Heart left ventricle (tissue), 13 donors: Measurements from ENCODE around the gene THRAP3.
A peak's percentile ranks its signal among the peaks of the same experiment; 100 is the strongest.

Source experiments
- POLR2A ChIP-seq, 2 donors: fragments of 450-650 bp; IDR thresholded peaks; one replicate each; pipeline ENCODE4 v1.6.1; 2017; ENCODE audit warnings: antibody characterized with exemption in 2 of 2, mild to moderate bottlenecking in 2 of 2, moderate library complexity in 2 of 2
- TF ChIP-seq, protein P1 (sequence below), 12 donors: fragments of 200-600 bp; sonication (generic) in 4 of 12; IDR thresholded peaks; one replicate each; pipeline versions ENCODE4 v1.5.0 to v1.8.0; 2018 to 2022; ENCODE audit warnings: antibody characterized with exemption in 12 of 12, mild to moderate bottlenecking in 5 of 12
- donor health status: ischemic (EF 13 %, LVEDD 7.1; RV severe dilation, severe dysfunction).
- donor health status: DM: no; HTN: yes; CAD: no.
- donor health status: DM: no; HTN: no; CAD: no.
- donor health status: ischemic (EF 25% LVEDD 6.9; RV normal size, moderate dysfunction).
- donor health status: ischemic (EF 25% LVEDD 5.7; RV mildly dilated, moderate dysfunction).
- donor health status: ischemic (EF 35%, LVEDD 5.7; RV mildly dilated, moderate dysfunction).
- donor health status: nonischemic (EF 11% LVEDD 7.7; RV severe dilation, severe dysfunction).
- donor health status: DM: yes; HTN: yes; CAD: no.
- donor health status: PGD.
- donor health status: ischemic (EF 29% LVEDD 5.4; RV normal size, mild dysfunction).
- donor health status: nonischemic (EF 23%, LVEDD 6.1; RV moderate dilation, normal function).

DNA sequence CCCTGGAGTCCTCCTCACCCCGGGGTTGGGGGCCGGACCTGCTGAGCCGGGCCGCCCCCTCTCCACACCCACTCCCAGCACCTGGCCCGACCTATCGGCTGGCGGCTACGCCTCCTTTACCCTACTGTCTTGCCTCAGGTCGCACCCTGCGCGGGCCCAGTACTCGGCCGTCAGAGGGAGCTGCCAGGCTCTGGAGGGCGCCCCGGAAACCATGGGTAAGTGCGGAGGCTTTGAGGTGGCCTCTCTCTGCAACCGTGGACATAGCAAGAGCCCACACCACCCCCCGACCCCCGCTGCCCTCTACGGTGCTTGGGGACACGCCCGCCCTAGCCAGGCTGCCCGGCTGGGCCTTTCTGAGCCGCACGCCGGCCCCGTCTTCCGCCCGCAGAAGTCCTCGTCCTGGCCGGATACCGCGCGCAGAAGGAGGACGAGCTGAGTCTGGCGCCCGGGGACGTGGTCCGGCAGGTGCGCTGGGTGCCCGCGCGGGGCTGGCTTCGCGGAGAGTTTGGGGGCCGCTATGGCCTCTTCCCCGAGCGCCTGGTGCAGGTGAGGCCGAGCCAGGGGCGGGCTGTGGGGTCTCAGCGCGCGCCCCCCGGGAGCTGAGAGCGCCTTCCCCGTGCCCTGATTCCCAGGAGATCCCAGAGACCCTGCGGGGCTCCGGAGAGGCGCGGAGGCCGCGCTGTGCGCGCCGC is 82.1 kb downstream of the THRAP3 start, which contains the start of gene SH3D21:
- TF ChIP-seq, protein P1, sequence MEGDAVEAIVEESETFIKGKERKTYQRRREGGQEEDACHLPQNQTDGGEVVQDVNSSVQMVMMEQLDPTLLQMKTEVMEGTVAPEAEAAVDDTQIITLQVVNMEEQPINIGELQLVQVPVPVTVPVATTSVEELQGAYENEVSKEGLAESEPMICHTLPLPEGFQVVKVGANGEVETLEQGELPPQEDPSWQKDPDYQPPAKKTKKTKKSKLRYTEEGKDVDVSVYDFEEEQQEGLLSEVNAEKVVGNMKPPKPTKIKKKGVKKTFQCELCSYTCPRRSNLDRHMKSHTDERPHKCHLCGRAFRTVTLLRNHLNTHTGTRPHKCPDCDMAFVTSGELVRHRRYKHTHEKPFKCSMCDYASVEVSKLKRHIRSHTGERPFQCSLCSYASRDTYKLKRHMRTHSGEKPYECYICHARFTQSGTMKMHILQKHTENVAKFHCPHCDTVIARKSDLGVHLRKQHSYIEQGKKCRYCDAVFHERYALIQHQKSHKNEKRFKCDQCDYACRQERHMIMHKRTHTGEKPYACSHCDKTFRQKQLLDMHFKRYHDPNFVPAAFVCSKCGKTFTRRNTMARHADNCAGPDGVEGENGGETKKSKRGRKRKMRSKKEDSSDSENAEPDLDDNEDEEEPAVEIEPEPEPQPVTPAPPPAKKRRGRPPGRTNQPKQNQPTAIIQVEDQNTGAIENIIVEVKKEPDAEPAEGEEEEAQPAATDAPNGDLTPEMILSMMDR (IDR thresholded peaks at IDR 0.05), result peak in 4 of 12 donors; percentile 20 to 29 (median 29)
- TF ChIP-seq POLR2A (IDR thresholded peaks at IDR 0.05), result no peak
